Pulmonary artery endothelial cell (primary cell): ENCODE measurements around the gene TFCP2L1. TPM values are rescaled to one million over a fixed set of nuclear protein-coding genes. Genes with fewer than 3 reads are reported as not detected.
"Not testable (repeated sequence)": the region's sequence is repeated elsewhere in the genome, so short reads cannot be mapped to it uniquely, and the experiment has no call there.

Experiments used
- DNase-seq: peaks from one replicate; pipeline ENCODE4 v3.0.0-alpha.2; 2011; ENCODE audit warnings: low read depth, low spot score
- total RNA-seq: library from RNA; depleted of rRNA; stranded (reverse); fragments of >200 nt; gene quantifications from 2 replicates; pipeline ENCODE4 v1.2.3, GENCODE V29; 2014

Gene TFCP2L1
- total RNA-seq, 1 donor from 2014 or later = not detected

- DNase-seq = no peak
These were observed 12.4 kb downstream of the TFCP2L1 start for GRCh38 chr2:121272596-121272995.

GRCh38 chr2:121269436-121269835, 15.6 kb downstream of the TFCP2L1 start:
- DNase-seq = not testable (repeated sequence)

GRCh38 chr2:121266543-121267106, 18.4 kb downstream of the TFCP2L1 start:
- no peak for DNase-seq

GRCh38 chr2:121263996-121264715, 20.8 kb downstream of the TFCP2L1 start:
- DNase-seq = no peak

- no peak for DNase-seq
These were observed 24.4 kb downstream of the TFCP2L1 start for GRCh38 chr2:121260370-121261154.

GRCh38 chr2:121258051-121258450, 27.0 kb downstream of the TFCP2L1 start:
- no peak for DNase-seq

- DNase-seq = no peak
These were observed 27.5 kb downstream of the TFCP2L1 start for GRCh38 chr2:121257480-121257840.

GRCh38 chr2:121256720-121257479, 28.1 kb downstream of the TFCP2L1 start:
- DNase-seq = no peak

- no peak for DNase-seq
These were observed 29.6 kb downstream of the TFCP2L1 start for GRCh38 chr2:121255358-121255757.

GRCh38 chr2:121254748-121255147, 30.3 kb downstream of the TFCP2L1 start:
- no peak for DNase-seq

- DNase-seq = no peak
These were observed 31.2 kb downstream of the TFCP2L1 start for GRCh38 chr2:121253674-121254240.

GRCh38 chr2:121253021-121253673, 31.9 kb downstream of the TFCP2L1 start:
- no peak for DNase-seq

GRCh38 chr2:121251497-121251896, 33.5 kb downstream of the TFCP2L1 start:
- no peak for DNase-seq

GRCh38 chr2:121248766-121249343, 36.1 kb downstream of the TFCP2L1 start:
- DNase-seq = no peak

- DNase-seq = no peak
These were observed 37.0 kb downstream of the TFCP2L1 start for GRCh38 chr2:121247971-121248370.

- DNase-seq = no peak
These were observed 37.5 kb downstream of the TFCP2L1 start for GRCh38 chr2:121247534-121247933.

- DNase-seq = no peak
These were observed 38.2 kb downstream of the TFCP2L1 start for GRCh38 chr2:121246704-121247255.

GRCh38 chr2:121245913-121246312, 39.1 kb downstream of the TFCP2L1 start:
- no peak for DNase-seq

- DNase-seq = no peak
These were observed 39.7 kb downstream of the TFCP2L1 start for GRCh38 chr2:121245120-121245820.

GRCh38 chr2:121244616-121245015, 40.4 kb downstream of the TFCP2L1 start:
- DNase-seq = no peak
